GM21381 (cell line): ENCODE measurements around the gene INSR.
"Not testable (repeated sequence)": the region's sequence is repeated elsewhere in the genome, so short reads cannot be mapped to it uniquely, and the experiment has no call there.

Experiments
- ATAC-seq: cut with Tn5 transposase; IDR thresholded peaks from one replicate; pipeline ENCODE4 v1.9.1; 2021; ENCODE audit warnings: mild to moderate bottlenecking, moderate library complexity; ENCODE audit not compliant: unreplicated experiment

INSR gene

DNA sequence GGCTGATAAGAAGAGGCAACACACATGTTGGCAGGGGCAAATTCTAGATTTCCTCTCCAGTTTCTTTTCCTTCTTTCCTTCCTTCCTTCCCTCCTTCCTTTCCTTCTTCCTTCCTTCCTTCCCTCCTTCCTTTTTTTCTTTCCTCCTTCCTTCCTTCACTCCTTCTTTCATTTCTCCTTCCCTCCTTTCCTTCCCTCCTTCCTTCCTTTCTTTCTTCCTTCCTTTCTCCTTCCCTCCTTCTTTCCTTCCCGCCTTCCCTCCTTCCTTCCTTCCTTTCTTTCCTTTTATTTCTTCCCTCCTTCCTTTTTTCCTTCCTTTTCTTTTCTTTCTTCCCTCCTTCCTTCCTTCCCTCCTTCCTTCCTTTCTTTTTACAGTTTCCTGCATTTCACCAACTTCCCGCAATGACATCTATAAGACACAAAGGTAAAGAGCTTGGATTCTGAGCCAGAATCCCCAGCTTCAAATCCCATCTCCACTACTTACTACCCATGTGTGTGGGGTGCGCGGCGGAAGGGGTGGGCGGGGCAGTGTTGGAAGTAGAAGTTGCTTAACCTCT, 35.3 kb downstream of the INSR start:
- no peak for ATAC-seq

DNA sequence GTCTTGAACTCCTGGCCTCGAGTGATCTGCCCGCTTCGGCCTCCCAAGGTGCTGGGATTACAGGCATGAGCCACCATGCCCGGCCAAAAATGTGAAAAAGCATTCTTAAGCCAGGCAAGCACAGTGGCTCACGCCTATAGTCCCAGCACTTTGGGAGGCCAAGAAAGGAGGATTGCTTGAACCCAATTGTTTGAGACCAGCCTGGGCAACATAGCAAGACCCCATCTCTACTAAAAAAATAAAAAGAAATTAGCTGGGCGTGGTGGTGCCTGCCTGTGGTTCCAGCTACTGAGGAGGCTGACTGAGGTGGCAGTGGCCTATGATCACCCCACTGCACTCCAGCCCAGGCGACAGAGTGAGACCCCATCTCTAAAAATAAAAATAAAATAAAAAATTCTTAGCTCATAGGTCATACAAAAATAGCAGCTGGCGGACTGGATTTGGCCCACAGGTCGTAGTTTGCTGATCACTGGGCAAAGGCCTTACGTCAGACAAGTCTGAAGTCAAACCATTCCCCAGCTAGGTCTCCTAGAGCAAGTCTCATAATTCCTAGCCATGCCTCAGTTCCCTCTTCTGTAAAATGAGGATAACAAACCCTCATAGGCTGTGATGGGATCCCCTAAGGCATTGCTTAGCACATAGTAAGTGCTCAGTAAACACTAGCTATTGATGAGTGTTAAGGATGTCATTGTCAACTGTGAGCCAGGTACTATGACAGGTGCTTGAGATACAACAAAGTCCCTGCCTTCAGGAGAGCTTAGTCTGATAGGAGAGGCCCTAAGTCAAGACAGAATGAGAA, 36.0 kb downstream of the INSR start:
- ATAC-seq = no peak

DNA sequence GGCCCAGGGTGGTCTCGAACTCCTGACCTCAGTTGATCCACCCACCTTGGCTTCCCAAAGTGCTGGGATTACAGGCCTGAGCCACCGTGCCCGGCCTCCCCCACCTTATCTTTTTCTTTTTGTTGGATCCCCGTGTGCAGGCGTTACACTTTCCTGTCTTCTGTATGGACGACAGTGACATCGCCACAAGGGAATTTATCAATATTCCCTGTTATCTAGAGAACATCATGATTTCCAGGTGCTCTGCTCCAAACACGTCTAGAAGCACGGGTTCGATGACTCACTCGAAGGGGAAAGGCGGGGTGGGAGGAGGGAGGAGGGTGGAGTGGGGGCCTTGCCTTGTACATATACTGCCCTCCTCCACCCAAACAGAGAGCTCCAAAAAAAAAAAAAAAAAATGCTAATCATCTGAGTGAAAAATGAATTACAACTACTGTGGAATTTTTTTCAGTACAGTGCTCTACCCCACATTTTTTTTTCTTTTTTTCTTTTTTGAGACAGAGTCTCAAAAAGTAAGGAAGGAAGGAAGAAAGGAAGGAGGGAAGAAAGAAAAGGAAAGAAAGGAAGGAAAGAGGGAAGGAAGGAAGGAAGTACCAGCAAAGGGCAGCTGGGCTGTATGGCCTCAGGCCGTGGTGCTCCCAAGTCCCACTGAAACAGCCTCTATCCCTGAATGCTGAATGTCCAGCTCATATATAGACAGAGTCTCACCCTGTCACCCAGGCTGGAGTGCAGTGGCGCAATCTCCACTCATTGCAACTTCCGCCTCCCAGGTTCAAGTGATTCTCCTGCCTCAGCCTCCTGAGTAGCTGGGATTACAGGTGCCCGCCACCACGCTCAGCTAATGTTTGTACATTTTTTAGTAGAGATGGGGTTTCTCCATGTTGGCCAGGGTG, 36.8 kb downstream of the INSR start:
- no peak for ATAC-seq

DNA sequence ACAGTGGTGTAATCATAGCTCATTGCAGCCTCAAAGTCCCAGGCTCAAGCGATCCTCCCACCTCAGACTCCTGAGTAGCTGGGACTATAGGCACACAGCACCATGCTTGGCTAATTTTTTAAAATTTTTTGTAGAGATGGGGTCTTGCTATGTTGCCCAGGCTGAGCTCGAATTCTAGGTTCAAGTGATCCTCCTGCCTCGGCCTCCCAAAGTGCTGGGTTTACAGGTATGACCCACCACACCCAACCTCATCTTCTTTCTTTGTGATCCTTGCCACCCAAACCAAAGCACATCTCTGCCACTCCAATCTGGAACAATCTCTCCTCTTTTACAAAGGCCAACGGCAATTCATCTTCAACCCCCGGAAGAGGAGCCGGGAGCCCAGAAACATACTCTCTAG, 38.6 kb downstream of the INSR start:
- no peak for ATAC-seq

DNA sequence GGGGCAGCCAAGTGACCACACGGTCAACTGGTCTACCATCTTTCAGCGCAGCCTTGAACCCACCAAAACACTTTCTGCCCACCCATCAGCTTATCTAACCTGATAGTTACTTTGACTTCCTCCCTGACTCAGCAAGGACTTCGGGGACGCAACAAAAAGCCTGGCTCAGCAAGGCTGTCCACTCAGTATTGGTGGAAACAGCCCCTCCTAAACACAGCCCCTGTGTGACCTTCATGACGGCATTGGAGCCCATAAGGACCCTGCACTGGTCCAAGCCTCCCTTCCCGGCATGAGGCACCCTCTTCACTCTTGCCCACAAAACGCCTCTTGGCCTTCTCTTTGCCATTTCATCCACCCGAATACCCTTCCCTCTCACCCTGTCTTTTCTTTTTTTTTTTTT, 39.1 kb downstream of the INSR start:
- ATAC-seq = no peak

- ATAC-seq = no peak
Measured at GRCh38 chr19:7254590-7254989, 39.6 kb downstream of the INSR start.

DNA sequence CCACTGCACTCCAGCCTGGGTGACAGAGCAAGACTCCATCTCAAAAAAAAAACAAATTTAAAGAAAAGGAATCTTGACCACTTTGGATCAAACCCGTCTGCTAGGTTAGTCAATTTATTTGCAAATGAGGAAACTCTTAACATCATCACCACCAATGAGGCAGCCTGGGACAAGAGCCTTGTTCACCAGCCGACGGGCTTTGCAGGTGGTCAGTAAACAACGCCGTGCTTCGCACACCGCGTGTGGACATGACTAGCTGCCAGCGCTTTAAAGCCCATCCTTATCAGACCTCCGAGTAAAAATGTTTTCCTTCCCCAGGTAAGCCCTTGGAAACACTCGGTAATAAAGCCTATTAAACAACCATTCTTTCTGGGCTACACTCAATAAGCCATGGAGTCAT, 41.9 kb downstream of the INSR start:
- ATAC-seq = no peak

GRCh38 chr19:7251494-7251893, 42.7 kb downstream of the INSR start:
- no peak for ATAC-seq

DNA sequence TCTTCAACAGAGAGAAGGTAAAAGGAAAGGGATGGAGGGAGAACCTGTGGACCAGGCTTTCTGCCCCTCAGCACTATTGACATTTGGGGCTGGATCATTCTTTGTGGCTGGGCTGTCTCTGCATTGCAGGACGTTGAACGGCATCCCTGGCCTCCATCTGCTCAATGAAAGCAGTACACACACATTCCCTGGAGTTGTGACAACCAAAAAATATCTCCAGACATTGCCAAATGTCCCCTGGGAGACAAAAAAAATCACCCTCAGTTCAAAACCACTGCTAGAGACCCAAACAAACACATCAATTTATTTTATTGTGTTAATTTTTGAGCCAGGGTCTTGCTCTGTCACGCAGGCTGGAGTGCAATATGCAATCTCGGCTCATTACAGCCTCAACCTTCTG, 43.3 kb downstream of the INSR start:
- ATAC-seq = no peak

DNA sequence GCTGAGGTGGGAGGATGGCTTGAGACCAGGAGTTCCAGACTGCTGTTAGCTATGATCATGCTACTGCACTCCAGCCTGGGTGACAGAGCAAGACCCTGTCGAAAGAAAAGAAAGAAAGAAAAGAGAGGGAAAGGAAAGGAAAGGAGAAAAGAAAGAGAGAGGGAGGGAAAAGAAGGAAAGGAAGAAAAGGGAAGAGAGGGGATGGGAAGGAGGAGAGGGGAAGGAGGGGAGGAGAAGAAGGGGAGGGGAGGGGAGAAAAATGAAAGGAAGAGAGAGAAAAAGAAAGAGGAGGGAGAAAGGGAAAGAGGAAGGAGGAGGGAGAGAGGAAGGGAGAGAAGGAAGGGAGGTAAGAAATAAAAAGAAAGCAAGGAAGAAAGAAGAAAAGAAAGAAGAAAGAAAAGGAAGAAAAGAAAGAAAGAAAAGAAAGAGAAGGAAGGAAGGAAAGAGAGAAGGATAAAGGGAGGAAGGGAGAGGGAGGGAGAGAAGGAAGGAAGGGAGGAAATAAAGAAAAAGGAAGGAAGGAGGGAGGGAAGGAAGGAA, 44.1 kb downstream of the INSR start:
- ATAC-seq = no peak

- ATAC-seq = no peak
Measured at GRCh38 chr19:7247155-7247554, 47.1 kb downstream of the INSR start.

DNA sequence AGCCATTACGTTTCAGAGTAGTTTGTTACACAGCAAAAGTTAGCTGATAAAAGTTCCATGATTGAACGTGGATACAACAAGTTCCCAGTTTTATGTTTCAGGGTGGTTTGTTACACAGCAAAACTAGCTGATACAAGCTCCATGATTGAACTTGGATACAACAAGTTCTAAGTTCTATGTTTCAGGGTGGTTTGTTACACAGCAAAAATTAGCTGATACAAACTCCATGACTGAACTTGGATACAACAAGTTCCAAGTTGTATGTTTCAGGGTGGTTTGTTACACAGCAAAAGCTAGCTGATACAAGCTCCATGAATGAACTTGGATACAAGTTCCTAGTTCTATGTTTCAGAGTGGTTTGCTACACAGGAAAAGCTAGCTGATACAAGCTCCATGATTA, 47.6 kb downstream of the INSR start:
- ATAC-seq = no peak

GRCh38 chr19:7242601-7243258, 51.5 kb downstream of the INSR start:
- ATAC-seq = no peak

DNA sequence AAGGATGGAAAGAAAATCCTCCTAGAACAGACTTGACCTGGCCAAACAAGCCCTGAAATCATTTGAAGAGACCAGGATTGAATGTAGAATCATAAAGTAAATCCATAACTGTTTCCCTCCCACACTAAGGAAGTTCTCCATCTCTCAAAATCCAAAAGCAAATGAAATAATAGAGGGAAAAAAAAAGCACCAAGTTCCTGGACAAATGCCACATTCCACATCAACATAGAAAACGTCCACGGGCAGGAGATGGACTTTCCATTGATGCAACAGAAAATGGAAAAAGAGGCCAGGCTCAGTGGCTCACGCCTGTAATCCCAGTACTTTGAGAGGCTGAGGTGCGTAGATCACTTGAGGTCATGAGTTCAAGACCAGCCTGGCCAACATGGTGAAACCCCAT, 56.2 kb downstream of the INSR start:
- ATAC-seq = no peak

- ATAC-seq = no peak
Measured at GRCh38 chr19:7236153-7236552, 58.1 kb downstream of the INSR start.

GRCh38 chr19:7230826-7231225, 63.4 kb downstream of the INSR start:
- no peak for ATAC-seq

DNA sequence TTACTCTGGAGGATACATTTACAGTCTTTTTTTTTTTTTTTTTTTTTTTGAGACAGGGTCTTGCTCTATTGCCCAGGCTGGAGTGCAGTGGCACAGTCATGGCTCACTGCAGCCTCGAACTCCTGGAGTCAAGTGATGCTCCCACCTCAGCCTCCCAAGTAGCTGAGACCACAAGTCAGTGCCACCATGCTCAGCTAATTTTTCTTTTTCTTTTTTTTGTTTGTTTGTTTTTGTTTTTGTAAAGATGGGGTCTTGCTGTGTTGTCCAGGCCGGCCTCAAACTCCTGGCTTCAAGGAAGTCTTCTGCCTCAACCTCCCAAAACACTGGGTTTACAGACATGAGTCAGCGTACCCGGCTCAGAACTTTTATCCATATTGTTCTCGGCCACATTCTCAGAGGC, 64.5 kb downstream of the INSR start:
- no peak for ATAC-seq

DNA sequence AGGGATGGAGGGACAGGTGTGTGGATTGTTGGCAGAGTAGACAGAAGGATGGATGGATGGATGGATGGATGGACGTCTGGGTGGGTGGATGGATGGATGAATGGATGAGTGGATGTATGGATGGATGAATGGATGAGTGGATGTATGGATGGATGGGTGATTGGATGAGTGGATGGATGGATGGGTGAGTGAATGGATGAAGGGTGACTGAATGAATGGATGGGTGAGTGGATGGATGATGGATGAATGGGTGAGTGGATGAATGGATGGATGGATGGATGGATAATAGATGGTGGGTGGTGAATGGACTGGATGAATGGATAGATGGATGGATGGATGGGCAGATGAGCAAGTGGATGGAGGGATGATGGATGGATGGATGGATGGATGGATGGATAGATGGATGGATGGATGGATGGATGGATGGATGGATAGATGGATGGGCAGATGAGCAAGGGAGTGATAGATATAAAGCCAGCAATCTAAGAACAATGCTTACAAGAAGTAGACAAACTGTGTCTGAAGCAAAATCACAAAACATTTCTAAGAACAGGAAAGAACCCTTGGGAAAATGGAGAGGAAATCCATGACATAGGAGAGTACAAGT, 65.2 kb downstream of the INSR start:
- no peak for ATAC-seq

DNA sequence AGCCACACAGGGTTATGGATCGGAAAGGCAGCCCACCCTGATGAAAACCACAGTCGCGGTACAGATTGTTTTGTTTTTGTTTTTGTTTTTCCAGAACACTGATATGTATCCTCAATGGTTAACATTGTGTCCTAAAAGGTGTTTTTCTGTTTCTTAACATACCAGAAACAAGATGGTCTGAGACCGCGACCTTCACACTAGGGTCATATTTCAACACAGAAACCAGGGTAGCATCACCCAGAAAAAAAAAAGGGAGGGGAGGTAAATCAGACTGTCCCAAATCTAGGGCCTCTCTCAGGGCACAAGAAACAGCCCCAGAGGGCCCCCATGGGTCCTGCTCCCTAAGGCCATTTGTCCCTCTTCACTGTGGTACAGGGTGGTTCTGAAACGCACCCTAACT, 66.5 kb downstream of the INSR start:
- no peak for ATAC-seq

DNA sequence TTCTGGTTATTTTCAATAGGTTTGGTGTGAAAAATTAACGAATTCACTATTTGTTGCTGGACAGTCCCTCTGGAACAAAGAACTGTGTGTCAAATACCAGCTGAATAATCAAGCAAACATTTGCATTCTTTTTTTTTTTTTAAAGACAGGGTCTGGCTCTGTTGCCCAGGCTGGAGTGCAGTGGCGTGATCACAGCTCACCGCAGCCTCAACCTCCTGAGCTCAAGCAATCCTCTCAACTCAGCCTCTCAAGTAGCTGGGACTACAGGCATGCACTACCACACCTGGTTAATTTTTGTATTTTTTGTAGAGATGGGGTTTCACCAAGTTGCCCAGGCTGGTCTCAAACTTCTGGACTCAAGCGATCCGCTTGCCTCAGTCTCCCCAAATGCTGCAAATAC, 67.1 kb downstream of the INSR start:
- not testable (repeated sequence) for ATAC-seq

DNA sequence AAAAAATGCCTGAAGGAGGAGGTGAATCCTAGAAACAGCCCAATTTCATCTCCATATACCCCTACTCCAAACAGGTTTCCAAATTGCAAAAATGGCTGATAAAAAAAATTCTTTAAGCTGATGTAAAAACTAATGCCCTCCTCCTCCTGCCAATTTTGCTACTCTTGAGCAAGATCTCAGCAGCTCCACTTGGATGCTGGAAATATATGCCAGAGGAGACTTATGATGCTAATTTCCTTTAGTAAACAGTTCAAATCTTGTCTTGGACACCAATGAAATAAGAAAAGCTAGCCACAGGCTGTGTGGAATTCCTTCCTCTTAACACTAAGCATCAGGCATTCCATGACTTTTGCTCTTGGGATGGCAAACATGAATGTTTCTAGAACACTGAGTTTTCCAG, 67.5 kb downstream of the INSR start:
- ATAC-seq = no peak
